ENCODE data around the gene CAB39L. TPM values are rescaled to one million over a fixed set of nuclear protein-coding genes. Genes with fewer than 3 reads are reported as not detected.

The CAB39L gene
- total RNA-seq, 1 experiment from 2014 or later = 3.6 TPM

DNA sequence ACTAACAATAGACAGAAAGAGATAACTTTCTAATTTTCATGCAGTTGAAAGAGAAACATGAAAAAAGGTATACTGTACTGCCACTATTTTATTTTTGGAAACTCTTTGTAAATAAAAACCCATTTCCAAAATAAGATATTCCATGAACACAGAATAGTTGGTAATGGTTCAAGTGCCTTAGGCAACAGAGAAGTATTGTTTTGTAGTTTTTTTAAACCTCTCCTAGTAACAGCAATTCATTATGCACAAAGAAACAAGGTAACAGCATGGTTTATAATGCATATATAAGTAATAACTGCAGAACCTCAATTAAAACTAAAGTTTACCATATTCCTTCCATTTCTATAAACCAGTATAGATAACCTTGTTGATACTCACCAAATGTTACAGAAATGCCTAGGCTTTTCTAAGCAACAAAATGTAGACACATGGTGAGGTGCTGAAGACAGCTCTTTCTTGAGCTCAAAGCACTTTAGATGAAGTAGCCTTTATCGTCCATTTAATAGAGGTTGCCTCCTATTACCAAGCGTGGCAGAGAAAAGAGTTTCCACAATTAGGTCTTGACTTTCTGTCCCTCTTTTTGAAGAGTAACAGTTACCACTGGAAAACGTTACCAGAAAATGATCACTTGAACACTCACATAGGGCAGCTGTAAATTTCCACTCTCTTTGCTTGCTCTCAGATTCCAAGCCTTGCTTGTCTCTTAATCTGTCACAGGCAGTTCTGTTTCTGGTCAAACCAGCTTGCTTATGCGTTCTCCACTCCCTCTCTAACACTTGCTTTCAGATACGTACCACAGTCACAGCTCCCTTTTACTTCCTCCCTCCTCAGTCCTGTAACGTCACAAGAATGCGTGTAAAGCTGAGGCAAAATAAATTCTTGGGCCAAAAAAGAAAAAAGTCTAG, 42.9 kb downstream of the CAB39L start:
- CTCF ChIA-PET = no interaction called here
- no TSS peak for BruUV-seq (replicated peaks)
- no peaks in the 10 kb centered on the region for H3K4me1 ChIP-seq (ENCODE audit: insufficient read depth, low read length, poor library complexity, severe bottlenecking)
- no peak overlapping the region for H3K27ac ChIP-seq (ENCODE audit: low read depth, low read length, poor library complexity, severe bottlenecking)
- POLR2A ChIA-PET (ENCODE audit: low non-redundant PET) = no interaction called here
- H3K36me3 ChIP-seq (ENCODE audit: insufficient read depth, low read length, poor library complexity, severe bottlenecking) = no peaks in the 10 kb centered on the region
- no peak overlapping the region for H3K4me3 ChIP-seq (ENCODE audit: low read depth, low read length, poor library complexity, severe bottlenecking)
- H3K9me3 ChIP-seq (ENCODE audit: low read depth, low read length, poor library complexity, severe bottlenecking) = peaks cover 7% of the 10 kb centered on the region
- H3K27me3 ChIP-seq (replicated peaks; ENCODE audit: insufficient read depth, low read depth, low read length, poor library complexity) = no peaks in the 10 kb centered on the region
- no peak for DNase-seq (ENCODE audit: low spot score)
- intact Hi-C loops (cut with micrococcal nuclease; ENCODE audit: unreplicated experiment) = no loop called here
- no peak for TF ChIP-seq EZH2 (IDR thresholded peaks at IDR 0.05; ENCODE audit: borderline replicate concordance, low read depth, low read length, poor library complexity, severe bottlenecking)
- TF ChIP-seq, protein P1, sequence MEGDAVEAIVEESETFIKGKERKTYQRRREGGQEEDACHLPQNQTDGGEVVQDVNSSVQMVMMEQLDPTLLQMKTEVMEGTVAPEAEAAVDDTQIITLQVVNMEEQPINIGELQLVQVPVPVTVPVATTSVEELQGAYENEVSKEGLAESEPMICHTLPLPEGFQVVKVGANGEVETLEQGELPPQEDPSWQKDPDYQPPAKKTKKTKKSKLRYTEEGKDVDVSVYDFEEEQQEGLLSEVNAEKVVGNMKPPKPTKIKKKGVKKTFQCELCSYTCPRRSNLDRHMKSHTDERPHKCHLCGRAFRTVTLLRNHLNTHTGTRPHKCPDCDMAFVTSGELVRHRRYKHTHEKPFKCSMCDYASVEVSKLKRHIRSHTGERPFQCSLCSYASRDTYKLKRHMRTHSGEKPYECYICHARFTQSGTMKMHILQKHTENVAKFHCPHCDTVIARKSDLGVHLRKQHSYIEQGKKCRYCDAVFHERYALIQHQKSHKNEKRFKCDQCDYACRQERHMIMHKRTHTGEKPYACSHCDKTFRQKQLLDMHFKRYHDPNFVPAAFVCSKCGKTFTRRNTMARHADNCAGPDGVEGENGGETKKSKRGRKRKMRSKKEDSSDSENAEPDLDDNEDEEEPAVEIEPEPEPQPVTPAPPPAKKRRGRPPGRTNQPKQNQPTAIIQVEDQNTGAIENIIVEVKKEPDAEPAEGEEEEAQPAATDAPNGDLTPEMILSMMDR (conservative IDR thresholded peaks at IDR 0.05; ENCODE audit: low read depth, low read length) = no peak

DNA sequence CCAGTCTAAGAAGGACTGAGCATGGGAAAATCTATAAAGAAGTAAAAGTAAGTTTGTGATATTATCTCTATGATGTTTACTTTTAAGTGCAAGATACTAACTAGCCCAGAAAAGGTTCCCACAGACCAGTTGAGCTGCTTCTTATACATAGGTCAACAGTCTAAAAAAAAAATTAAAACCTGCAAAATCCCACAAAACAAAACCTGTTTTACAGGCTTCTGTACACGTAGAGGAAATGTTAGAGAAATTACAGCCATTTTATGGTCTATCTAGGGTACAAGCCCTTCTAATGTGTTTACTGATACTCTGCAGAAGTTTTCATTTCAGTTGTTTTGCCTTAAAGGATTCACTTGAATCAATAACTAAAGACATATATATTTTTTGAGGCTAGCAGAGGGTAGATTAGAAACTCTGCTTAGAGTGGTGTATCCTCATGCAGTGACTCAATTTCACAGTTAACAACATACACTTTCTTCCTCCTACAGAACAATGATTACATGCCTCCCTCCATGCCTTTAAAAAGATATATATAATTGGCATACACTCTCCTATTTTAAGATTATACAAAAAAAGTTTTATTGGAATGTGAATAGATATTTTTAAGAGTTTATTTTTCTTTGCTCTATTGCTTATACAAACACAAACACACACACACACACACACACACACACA, 43.9 kb downstream of the CAB39L start:
- DNase-seq (ENCODE audit: low spot score) = no peak
- Histone ChIP-seq H3K27ac (ENCODE audit: low read depth, low read length, poor library complexity, severe bottlenecking) (no peak overlapping the region), H3K4me3 (ENCODE audit: low read depth, low read length, poor library complexity, severe bottlenecking) (no peak overlapping the region), H3K4me1 (ENCODE audit: insufficient read depth, low read length, poor library complexity, severe bottlenecking) (no peaks in the 10 kb centered on the region), H3K36me3 (ENCODE audit: insufficient read depth, low read length, poor library complexity, severe bottlenecking) (no peaks in the 10 kb centered on the region), H3K27me3 (replicated peaks; ENCODE audit: insufficient read depth, low read depth, low read length, poor library complexity) (no peaks in the 10 kb centered on the region), H3K9me3 (ENCODE audit: low read depth, low read length, poor library complexity, severe bottlenecking) (peaks cover 7% of the 10 kb centered on the region)
- no peak for TF ChIP-seq EZH2 (IDR thresholded peaks at IDR 0.05; ENCODE audit: borderline replicate concordance, low read depth, low read length, poor library complexity, severe bottlenecking)
- TF ChIP-seq, protein P1 (conservative IDR thresholded peaks at IDR 0.05; ENCODE audit: low read depth, low read length) = no peak
- intact Hi-C loops (cut with micrococcal nuclease; ENCODE audit: unreplicated experiment) = no loop called here
- POLR2A ChIA-PET (ENCODE audit: low non-redundant PET) = no interaction called here
- CTCF ChIA-PET = no interaction called here
- BruUV-seq (replicated peaks) = no TSS peak

DNA sequence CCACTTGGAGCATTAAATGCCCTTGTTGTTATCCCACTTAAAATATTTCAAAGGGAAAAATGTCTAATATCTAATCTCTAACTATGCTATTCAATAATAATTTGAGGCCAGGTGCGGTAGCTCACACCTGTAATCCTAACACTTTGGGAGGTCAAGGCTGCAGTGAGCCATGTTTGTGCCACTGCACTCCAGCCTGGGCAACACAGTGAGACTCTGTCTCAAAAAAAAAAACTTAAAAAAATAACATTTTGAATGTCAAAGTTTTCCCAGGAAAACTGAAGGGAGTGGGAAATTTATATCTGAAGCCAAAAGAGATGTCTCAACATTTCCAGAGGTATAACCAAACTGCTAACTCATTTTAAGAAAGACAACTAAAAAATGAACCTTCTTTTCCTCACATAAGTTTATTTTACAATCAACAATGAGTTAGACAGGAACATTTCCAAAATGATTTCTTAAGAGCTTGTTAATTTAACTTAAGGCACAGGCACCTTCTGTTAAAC, 47.9 kb downstream of the CAB39L start:
- intact Hi-C loops (cut with micrococcal nuclease; ENCODE audit: unreplicated experiment) = no loop called here
- POLR2A ChIA-PET (ENCODE audit: low non-redundant PET) = no interaction called here
- Histone ChIP-seq H3K4me3 (ENCODE audit: low read depth, low read length, poor library complexity, severe bottlenecking) (no peak overlapping the region), H3K27me3 (replicated peaks; ENCODE audit: insufficient read depth, low read depth, low read length, poor library complexity) (peaks cover 4% of the 10 kb centered on the region), H3K27ac (ENCODE audit: low read depth, low read length, poor library complexity, severe bottlenecking) (no peak overlapping the region), H3K4me1 (ENCODE audit: insufficient read depth, low read length, poor library complexity, severe bottlenecking) (no peaks in the 10 kb centered on the region), H3K9me3 (ENCODE audit: low read depth, low read length, poor library complexity, severe bottlenecking) (no peaks in the 10 kb centered on the region), H3K36me3 (ENCODE audit: insufficient read depth, low read length, poor library complexity, severe bottlenecking) (no peaks in the 10 kb centered on the region)
- BruUV-seq (replicated peaks) = no TSS peak
- CTCF ChIA-PET = no interaction called here
- no peak for TF ChIP-seq EZH2 (IDR thresholded peaks at IDR 0.05; ENCODE audit: borderline replicate concordance, low read depth, low read length, poor library complexity, severe bottlenecking)
- TF ChIP-seq, protein P1 (conservative IDR thresholded peaks at IDR 0.05; ENCODE audit: low read depth, low read length) = no peak
- no peak for DNase-seq (ENCODE audit: low spot score)
